HG03575 (cell line): ENCODE results near the gene MPRIP.

Source experiments
- ATAC-seq: cut with Tn5 transposase; IDR thresholded peaks from one replicate; pipeline ENCODE4 v1.9.1; 2021; ENCODE audit not compliant: unreplicated experiment, insufficient number of reproducible peaks, low FRiP score; ENCODE audit errors: extremely low read depth

The MPRIP gene

GRCh38 chr17:17060930-17061329, 18.7 kb downstream of the MPRIP start:
- no peak for ATAC-seq

GRCh38 chr17:17061516-17061915, 19.3 kb downstream of the MPRIP start:
- no peak for ATAC-seq

GRCh38 chr17:17062356-17062755, 20.1 kb downstream of the MPRIP start:
- ATAC-seq: no peak

GRCh38 chr17:17062866-17063265, 20.6 kb downstream of the MPRIP start:
- ATAC-seq: no peak

- ATAC-seq: no peak
Measured at GRCh38 chr17:17063546-17064122, 21.4 kb downstream of the MPRIP start.

- ATAC-seq: no peak
Measured at GRCh38 chr17:17064322-17064721, 22.1 kb downstream of the MPRIP start.

- ATAC-seq: no peak
Measured at GRCh38 chr17:17066021-17066420, 23.8 kb downstream of the MPRIP start.

- no peak for ATAC-seq
Measured at GRCh38 chr17:17067257-17067656, 25.0 kb downstream of the MPRIP start.

- no peak for ATAC-seq
Measured at GRCh38 chr17:17069849-17070248, 27.6 kb downstream of the MPRIP start.

- no peak for ATAC-seq
Measured at GRCh38 chr17:17070931-17071330, 28.7 kb downstream of the MPRIP start.

- ATAC-seq: no peak
Measured at GRCh38 chr17:17071531-17072360, 29.5 kb downstream of the MPRIP start.

GRCh38 chr17:17072546-17072945, 30.3 kb downstream of the MPRIP start:
- no peak for ATAC-seq

- ATAC-seq: no peak
Measured at GRCh38 chr17:17073030-17073564, 30.8 kb downstream of the MPRIP start.

- ATAC-seq: no peak
Measured at GRCh38 chr17:17073581-17074403, 31.5 kb downstream of the MPRIP start.

GRCh38 chr17:17075125-17075781, 33.0 kb downstream of the MPRIP start:
- no peak for ATAC-seq

GRCh38 chr17:17076066-17076465, 33.8 kb downstream of the MPRIP start:
- ATAC-seq: no peak

GRCh38 chr17:17077101-17077500, 34.8 kb downstream of the MPRIP start:
- ATAC-seq: no peak

- no peak for ATAC-seq
Measured at GRCh38 chr17:17077861-17078732, 35.8 kb downstream of the MPRIP start.
